ENCODE measurements around the gene PCSK2.

DNA sequence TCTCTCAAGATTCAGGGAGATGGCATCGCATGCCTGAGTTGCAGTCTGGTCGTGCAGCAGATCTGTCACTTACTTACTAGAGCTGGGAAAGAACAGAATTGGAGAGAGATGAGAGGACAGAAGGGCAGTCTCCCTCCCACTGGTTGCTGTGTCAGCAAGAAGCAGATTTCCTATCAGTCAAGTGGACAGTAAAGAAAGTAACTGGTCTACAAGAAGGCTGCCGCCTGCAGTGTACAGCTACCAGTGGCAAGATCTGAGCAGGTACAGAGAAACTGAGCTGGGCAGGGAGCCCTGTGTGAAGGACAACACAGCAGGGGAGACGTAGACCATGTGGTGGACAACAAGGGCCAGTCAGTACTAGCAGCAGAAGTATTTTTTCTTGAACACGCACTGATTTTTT is 49.5 kb upstream of the PCSK2 start:
- TF ChIP-seq POLR2A (IDR thresholded peaks at IDR 0.05; ENCODE audit: low read length) = no peak
- no peak for TF ChIP-seq GATA1 (IDR thresholded peaks at IDR 0.05; ENCODE audit: low read depth, low read length)

All from erythroblast (primary cell).